Measurements from ENCODE around the gene CEP152.

- TF ChIP-seq, protein P1, sequence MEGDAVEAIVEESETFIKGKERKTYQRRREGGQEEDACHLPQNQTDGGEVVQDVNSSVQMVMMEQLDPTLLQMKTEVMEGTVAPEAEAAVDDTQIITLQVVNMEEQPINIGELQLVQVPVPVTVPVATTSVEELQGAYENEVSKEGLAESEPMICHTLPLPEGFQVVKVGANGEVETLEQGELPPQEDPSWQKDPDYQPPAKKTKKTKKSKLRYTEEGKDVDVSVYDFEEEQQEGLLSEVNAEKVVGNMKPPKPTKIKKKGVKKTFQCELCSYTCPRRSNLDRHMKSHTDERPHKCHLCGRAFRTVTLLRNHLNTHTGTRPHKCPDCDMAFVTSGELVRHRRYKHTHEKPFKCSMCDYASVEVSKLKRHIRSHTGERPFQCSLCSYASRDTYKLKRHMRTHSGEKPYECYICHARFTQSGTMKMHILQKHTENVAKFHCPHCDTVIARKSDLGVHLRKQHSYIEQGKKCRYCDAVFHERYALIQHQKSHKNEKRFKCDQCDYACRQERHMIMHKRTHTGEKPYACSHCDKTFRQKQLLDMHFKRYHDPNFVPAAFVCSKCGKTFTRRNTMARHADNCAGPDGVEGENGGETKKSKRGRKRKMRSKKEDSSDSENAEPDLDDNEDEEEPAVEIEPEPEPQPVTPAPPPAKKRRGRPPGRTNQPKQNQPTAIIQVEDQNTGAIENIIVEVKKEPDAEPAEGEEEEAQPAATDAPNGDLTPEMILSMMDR (IDR thresholded peaks at IDR 0.05) = no peak
- TF ChIP-seq EP300 (IDR thresholded peaks at IDR 0.05) = no peak
These were observed 16.2 kb downstream of the CEP152 start for GRCh38 chr15:48794697-48795134.

Data from suprapubic skin (tissue), 3 donors.